GM19372 (cell line): ENCODE data around the gene ALOX5.
"Not testable (repeated sequence)": the region's sequence is repeated elsewhere in the genome, so short reads cannot be mapped to it uniquely, and the experiment has no call there.

Source experiments
- ATAC-seq: cut with Tn5 transposase; IDR thresholded peaks from one replicate; pipeline ENCODE4 v1.9.1; 2021; ENCODE audit warnings: mild to moderate bottlenecking, low read depth, moderate library complexity; ENCODE audit not compliant: unreplicated experiment

Gene ALOX5

GRCh38 chr10:45373576-45374349, at the start of gene ALOX5:
Gene ALOX5, plus strand, starts transcription at chr10:45374216. Its CDS starts 64 bp downstream, at chr10:45374280.
- peak; percentile 41 for ATAC-seq

GRCh38 chr10:45325116-45325515, 48.9 kb upstream of the ALOX5 start:
- ATAC-seq = no peak

GRCh38 chr10:45326864-45327263, 47.2 kb upstream of the ALOX5 start:
- not testable (repeated sequence) for ATAC-seq

- not testable (repeated sequence) for ATAC-seq
Observed at GRCh38 chr10:45331824-45332223, 42.2 kb upstream of the ALOX5 start.

- ATAC-seq = no peak
Observed at GRCh38 chr10:45339894-45340293, 34.1 kb upstream of the ALOX5 start.

- ATAC-seq = not testable (repeated sequence)
Observed at GRCh38 chr10:45340420-45340819, 33.6 kb upstream of the ALOX5 start.

GRCh38 chr10:45346652-45347335, 27.2 kb upstream of the ALOX5 start:
- ATAC-seq = not testable (repeated sequence)

- not testable (repeated sequence) for ATAC-seq
Observed at GRCh38 chr10:45347464-45347863, 26.6 kb upstream of the ALOX5 start.

GRCh38 chr10:45348196-45348765, 25.7 kb upstream of the ALOX5 start:
- ATAC-seq = not testable (repeated sequence)

- ATAC-seq = peak; percentile 36
Observed at GRCh38 chr10:45353186-45353585, 20.8 kb upstream of the ALOX5 start.

GRCh38 chr10:45354261-45354660, 19.8 kb upstream of the ALOX5 start:
- ATAC-seq = no peak

GRCh38 chr10:45355494-45355893, 18.5 kb upstream of the ALOX5 start:
- ATAC-seq = no peak

GRCh38 chr10:45358961-45359360, 15.1 kb upstream of the ALOX5 start:
- ATAC-seq = not testable (repeated sequence)

GRCh38 chr10:45361983-45362799, 11.8 kb upstream of the ALOX5 start:
- not testable (repeated sequence) for ATAC-seq

- not testable (repeated sequence) for ATAC-seq
Observed at GRCh38 chr10:45367643-45368042, 6.4 kb upstream of the ALOX5 start.

- no peak for ATAC-seq
Observed at GRCh38 chr10:45368181-45368580, 5.8 kb upstream of the ALOX5 start.

GRCh38 chr10:45370202-45370955, 3.6 kb upstream of the ALOX5 start:
- no peak for ATAC-seq

- no peak for ATAC-seq
Observed at GRCh38 chr10:45371560-45371959, 2.5 kb upstream of the ALOX5 start.

GRCh38 chr10:45372251-45372951, 1.6 kb upstream of the ALOX5 start:
- no peak for ATAC-seq
